HUDEP-2 (cell line): Measurements from ENCODE around the gene TRAF3.

Source experiments
- DNase-seq, 76 experiments: peaks; one replicate each; lab custom pipeline; 2025; ENCODE audit not compliant: unreplicated experiment in 76 of 76; lab: John Stamatoyannopoulos, UW

The TRAF3 gene

GRCh38 chr14:102776761-102777710, at the start of gene TRAF3:
Gene TRAF3, plus strand, starts transcription at chr14:102777449. Its CDS starts 92,753 bp downstream, at chr14:102870202.
- DNase-seq, result peak in 8 of 76 experiments; percentile 8 to 25 (median 19)

- no peak for DNase-seq
Observed at GRCh38 chr14:102728501-102728900, 48.7 kb upstream of the TRAF3 start.

- no peak for DNase-seq
Observed at GRCh38 chr14:102729268-102729667, 48.0 kb upstream of the TRAF3 start.

- DNase-seq, result no peak
Observed at GRCh38 chr14:102729825-102730224, 47.4 kb upstream of the TRAF3 start.

- DNase-seq, result no peak
Observed at GRCh38 chr14:102731101-102731870, 46.0 kb upstream of the TRAF3 start.

GRCh38 chr14:102731871-102732800, 45.1 kb upstream of the TRAF3 start:
- no peak for DNase-seq

GRCh38 chr14:102732924-102733323, 44.3 kb upstream of the TRAF3 start:
- no peak for DNase-seq

GRCh38 chr14:102733326-102733725, 43.9 kb upstream of the TRAF3 start:
- no peak for DNase-seq

- no peak for DNase-seq
Observed at GRCh38 chr14:102734436-102734835, 42.8 kb upstream of the TRAF3 start.

GRCh38 chr14:102736956-102737355, 40.3 kb upstream of the TRAF3 start:
- no peak for DNase-seq

- no peak for DNase-seq
Observed at GRCh38 chr14:102737402-102738372, 39.6 kb upstream of the TRAF3 start.

GRCh38 chr14:102738373-102739189, 38.7 kb upstream of the TRAF3 start:
- no peak for DNase-seq

GRCh38 chr14:102739190-102739469, 38.1 kb upstream of the TRAF3 start:
- DNase-seq, result no peak

- peak in 2 of 76 experiments; percentile 3 to 25 for DNase-seq
Observed at GRCh38 chr14:102746634-102747438, 30.4 kb upstream of the TRAF3 start.

GRCh38 chr14:102748806-102749205, 28.4 kb upstream of the TRAF3 start:
- DNase-seq, result no peak

- DNase-seq, result no peak
Observed at GRCh38 chr14:102749393-102750305, 27.6 kb upstream of the TRAF3 start.

GRCh38 chr14:102750376-102750775, 26.9 kb upstream of the TRAF3 start:
- no peak for DNase-seq
